ENCODE measurements around the gene PTH1R. TPM values are rescaled to one million over a fixed set of nuclear protein-coding genes. Genes with fewer than 3 reads are reported as not detected.

PTH1R gene
- total and polyA plus RNA-seq, 7 experiments from 2014 or later = not detected

GRCh38 chr3:46943237-46944187 lies 66.0 kb downstream of the PTH1R start:
- Mint-ChIP-seq H3K27me3 (no peaks in the 10 kb centered on the region), H3K4me3 (no peak overlapping the region), H3K9me3 (no peaks in the 10 kb centered on the region), H3K36me3 (peaks cover 4 to 38% (median 11%) of the 10 kb centered on the region in 5 donors), H3K27ac (peak overlapping the region in 5 of 9 donors; percentile 5 to 76 (median 62)), H3K4me1 (peaks cover 58 to 88% (median 75%) of the 10 kb centered on the region in 7 donors)
- Histone ChIP-seq H3K36me3 (ENCODE audit: control insufficient read depth in 2 of 3, insufficient read depth in 3 of 3, low read length in 3 of 3) (peaks cover 0 to 50% (median 15%) of the 10 kb centered on the region in 3 experiments), H3K9me3 (ENCODE audit: control insufficient read depth in 2 of 3, low read length in 3 of 3) (no peaks in the 10 kb centered on the region), H3K27ac (ENCODE audit: low read depth, low read length) (peak overlapping the region; percentile 32), H3K27me3 (ENCODE audit: control insufficient read depth in 2 of 2, insufficient read depth in 2 of 2, low read length in 2 of 2) (no peaks in the 10 kb centered on the region), H3K4me3 (ENCODE audit: low read length) (no peak overlapping the region), H3K4me1 (ENCODE audit: control insufficient read depth in 2 of 2, insufficient read depth in 2 of 2, low read length in 2 of 2) (peaks cover 20 to 41% of the 10 kb centered on the region in 2 donors)
- ChIA-PET CTCF (no interaction called here), POLR2A (no interaction called here)
- ATAC-seq (no peak), DNase-seq (no peak)
- intact Hi-C loops (cut with micrococcal nuclease) = no loop called here

GRCh38 chr3:46944191-46944590 lies 66.7 kb downstream of the PTH1R start:
- Histone ChIP-seq H3K4me1 (ENCODE audit: control insufficient read depth in 2 of 2, insufficient read depth in 2 of 2, low read length in 2 of 2) (peaks cover 27 to 47% of the 10 kb centered on the region in 2 donors), H3K36me3 (ENCODE audit: control insufficient read depth in 2 of 3, insufficient read depth in 3 of 3, low read length in 3 of 3) (peaks cover 0 to 43% (median 15%) of the 10 kb centered on the region in 3 experiments), H3K27ac (ENCODE audit: low read depth, low read length) (no peak overlapping the region), H3K4me3 (ENCODE audit: low read length) (no peak overlapping the region), H3K9me3 (ENCODE audit: control insufficient read depth in 2 of 3, low read length in 3 of 3) (no peaks in the 10 kb centered on the region), H3K27me3 (ENCODE audit: control insufficient read depth in 2 of 2, insufficient read depth in 2 of 2, low read length in 2 of 2) (no peaks in the 10 kb centered on the region)
- POLR2A ChIA-PET = no interaction called here
- H3K4me1 Mint-ChIP-seq = peaks cover 60 to 90% (median 77%) of the 10 kb centered on the region in 7 donors
- CTCF ChIA-PET = no interaction called here
- DNase-seq = no peak
- ATAC-seq = no peak
- no peak overlapping the region for H3K4me3 Mint-ChIP-seq
- peak overlapping the region in 6 of 9 donors; percentile 11 to 86 (median 71) for H3K27ac Mint-ChIP-seq
- no peaks in the 10 kb centered on the region for H3K9me3 Mint-ChIP-seq
- intact Hi-C loops (cut with micrococcal nuclease) = no loop called here
- peaks cover 0 to 33% (median 11%) of the 10 kb centered on the region in 5 donors for H3K36me3 Mint-ChIP-seq
- H3K27me3 Mint-ChIP-seq = no peaks in the 10 kb centered on the region

GRCh38 chr3:46946416-46946815 lies 68.9 kb downstream of the PTH1R start:
- ChIA-PET CTCF (no interaction called here), POLR2A (interaction anchor here (1.0 kb wide), 1 partner anchor 30 kb away, joined by 3 read pairs; the partner anchor contains the start of gene CCDC12)
- H3K4me3 ChIP-seq (ENCODE audit: low read length) = no peak overlapping the region
- DNase-seq = no peak
- Mint-ChIP-seq H3K27me3 (no peaks in the 10 kb centered on the region), H3K4me1 (peaks cover 69 to 96% (median 78%) of the 10 kb centered on the region in 7 donors), H3K4me3 (peak overlapping the region in 2 of 10 donors; percentile 13 to 79), H3K9me3 (no peaks in the 10 kb centered on the region), H3K27ac (peak overlapping the region in 8 of 9 donors; percentile 44 to 86 (median 80)), H3K36me3 (peaks cover 0 to 19% (median 0%) of the 10 kb centered on the region in 5 donors)
- H3K4me1 ChIP-seq (ENCODE audit: control insufficient read depth in 2 of 2, insufficient read depth in 2 of 2, low read length in 2 of 2) = peaks cover 38 to 61% of the 10 kb centered on the region in 2 donors
- H3K27ac ChIP-seq (ENCODE audit: low read depth, low read length) = no peak overlapping the region
- H3K27me3 ChIP-seq (ENCODE audit: control insufficient read depth in 2 of 2, insufficient read depth in 2 of 2, low read length in 2 of 2) = no peaks in the 10 kb centered on the region
- intact Hi-C loops (cut with micrococcal nuclease) = no loop called here
- no peak for ATAC-seq
- H3K9me3 ChIP-seq (ENCODE audit: control insufficient read depth in 2 of 3, low read length in 3 of 3) = no peaks in the 10 kb centered on the region
- H3K36me3 ChIP-seq (ENCODE audit: control insufficient read depth in 2 of 3, insufficient read depth in 3 of 3, low read length in 3 of 3) = peaks cover 0 to 24% (median 6%) of the 10 kb centered on the region in 3 experiments

- Mint-ChIP-seq H3K9me3 (no peaks in the 10 kb centered on the region), H3K4me3 (peak overlapping the region; percentile 1 to 82 (median 59)), H3K27ac (peak overlapping the region; percentile 52 to 92 (median 81)), H3K36me3 (peaks cover 0 to 19% (median 0%) of the 10 kb centered on the region in 5 donors), H3K27me3 (no peaks in the 10 kb centered on the region), H3K4me1 (peaks cover 73 to 95% (median 80%) of the 10 kb centered on the region in 7 donors)
- no peaks in the 10 kb centered on the region for H3K27me3 ChIP-seq (ENCODE audit: control insufficient read depth in 2 of 2, insufficient read depth in 2 of 2, low read length in 2 of 2)
- DNase-seq = peak in 1 of 9 donors; percentile 56
- CTCF ChIA-PET = interaction anchor here (0.6 to 1.2 kb wide), 2 partner anchors 52 to 316 kb away, joined by 3 read pairs; no protein-coding TSS in a partner anchor
- POLR2A ChIA-PET = interaction anchor here (0.5 kb wide), 1 partner anchor 17 kb away, joined by 4 read pairs; no protein-coding TSS in a partner anchor
- H3K4me3 ChIP-seq (ENCODE audit: low read length) = no peak overlapping the region
- no peaks in the 10 kb centered on the region for H3K9me3 ChIP-seq (ENCODE audit: control insufficient read depth in 2 of 3, low read length in 3 of 3)
- intact Hi-C loops (cut with micrococcal nuclease) = no loop called here
- ATAC-seq = peak; percentile 58
- peaks cover 0 to 24% (median 2%) of the 10 kb centered on the region in 3 experiments for H3K36me3 ChIP-seq (ENCODE audit: control insufficient read depth in 2 of 3, insufficient read depth in 3 of 3, low read length in 3 of 3)
- peaks cover 41 to 63% of the 10 kb centered on the region in 2 donors for H3K4me1 ChIP-seq (ENCODE audit: control insufficient read depth in 2 of 2, insufficient read depth in 2 of 2, low read length in 2 of 2)
- peak overlapping the region; percentile 26 for H3K27ac ChIP-seq (ENCODE audit: low read depth, low read length)
Observed at GRCh38 chr3:46946856-46947545, 69.5 kb downstream of the PTH1R start.

- Mint-ChIP-seq H3K9me3 (no peaks in the 10 kb centered on the region), H3K36me3 (peaks cover 0 to 21% (median 0%) of the 10 kb centered on the region in 5 donors), H3K27me3 (no peaks in the 10 kb centered on the region), H3K27ac (peak overlapping the region; percentile 62 to 92 (median 86)), H3K4me3 (peak overlapping the region; percentile 32 to 83 (median 76)), H3K4me1 (peaks cover 75 to 95% (median 80%) of the 10 kb centered on the region in 7 donors)
- intact Hi-C loops (cut with micrococcal nuclease) = no loop called here
- ChIA-PET POLR2A (interaction anchor here (1.0 kb wide), 1 partner anchor 29 kb away, joined by 3 read pairs; the partner anchor contains the start of gene CCDC12), CTCF (interaction anchor here (0.6 to 1.2 kb wide), 2 partner anchors 52 to 317 kb away, joined by 3 read pairs; no protein-coding TSS in a partner anchor)
- H3K27ac ChIP-seq (ENCODE audit: low read depth, low read length) = peak overlapping the region; percentile 26
- peaks cover 45 to 69% of the 10 kb centered on the region in 2 donors for H3K4me1 ChIP-seq (ENCODE audit: control insufficient read depth in 2 of 2, insufficient read depth in 2 of 2, low read length in 2 of 2)
- H3K27me3 ChIP-seq (ENCODE audit: control insufficient read depth in 2 of 2, insufficient read depth in 2 of 2, low read length in 2 of 2) = no peaks in the 10 kb centered on the region
- no peak overlapping the region for H3K4me3 ChIP-seq (ENCODE audit: low read length)
- H3K9me3 ChIP-seq (ENCODE audit: control insufficient read depth in 2 of 3, low read length in 3 of 3) = no peaks in the 10 kb centered on the region
- no peak for DNase-seq
- peak; percentile 40 for ATAC-seq
- peaks cover 0 to 22% (median 0%) of the 10 kb centered on the region in 3 experiments for H3K36me3 ChIP-seq (ENCODE audit: control insufficient read depth in 2 of 3, insufficient read depth in 3 of 3, low read length in 3 of 3)
Observed at GRCh38 chr3:46947546-46947901, 70.0 kb downstream of the PTH1R start.
